K562 (cell line): Measurements from ENCODE around the gene CNNM3. TPM values are rescaled to one million over a fixed set of nuclear protein-coding genes. Genes with fewer than 3 reads are reported as not detected.

Source experiments
- ATAC-seq: fragments of 200-7000 bp; cut with Tn5 transposase; 3 replicates; pipeline ENCODE4 v1.9.1; 2020; ENCODE audit warnings: moderate library complexity
- BruUV-seq: library from RNA; stranded (reverse); fragments of 400-500 nt; replicated peaks from 2 replicates; lab custom pipeline; 2021; lab: Mats Ljungman, UMichigan
- CTCF ChIA-PET: fragments of 300-600 bp; formaldehyde crosslinking; extraction: SDS; loops from one replicate; lab custom pipeline; 2021; ENCODE audit warnings: low intra/inter-chr PET ratio; lab: Yijun Ruan, JAX
- POLR2A ChIA-PET: fragments of 300-600, 350-650 bp; sonication (Branson Sonifier 250); formaldehyde crosslinking; extraction: SDS; loops from one replicate; lab custom pipeline; 2021; ENCODE audit warnings: antibody characterized with exemption, inconsistent platforms; lab: Yijun Ruan, JAX
- DNase-seq, 4 experiments: peaks; one replicate each; pipeline versions ENCODE4 v3.0.0 to v3.0.0-alpha.2; 2011 to 2018; ENCODE audit warnings: low spot score in 3 of 4, mixed read lengths in 3 of 4; ENCODE audit errors: extremely low read depth in 1 of 4
- FAIRE-seq: peaks from 2 replicates; lab custom pipeline; 2011; peaks lifted over from hg19 to GRCh38; lab: Jason Lieb, UNC
- H2AFZ ChIP-seq: 2 replicates; pipeline ENCODE4 v1.6.0; 2011; ENCODE audit warnings: low read depth, low read length, control low read depth, inconsistent platforms
- H3K27ac ChIP-seq: fragments of 200-600 bp; 3 replicates; pipeline ENCODE4 v1.8.0; 2011; ENCODE audit warnings: low read depth, mild to moderate bottlenecking, control low read depth, inconsistent platforms, low read length, moderate library complexity, mixed read lengths; ENCODE audit errors: extremely low read depth
- H3K27me3 ChIP-seq, 2 experiments: fragments of 300-600 bp in 1 of 2; 2 replicates in 1 of 2; 3 replicates in 1 of 2; pipeline versions ENCODE4 v1.6.0 to v1.8.0; 2011; ENCODE audit warnings: inconsistent platforms in 2 of 2, low read length in 2 of 2, mild to moderate bottlenecking in 1 of 2, mixed read lengths in 1 of 2, moderate library complexity in 1 of 2; ENCODE audit not compliant: control insufficient read depth in 2 of 2, insufficient read depth in 2 of 2
- H3K36me3 ChIP-seq: fragments of 300-600 bp; 3 replicates; pipeline ENCODE4 v1.8.0; 2011; ENCODE audit warnings: mild to moderate bottlenecking, low read length, inconsistent platforms; ENCODE audit not compliant: control insufficient read depth, insufficient read depth
- H3K4me1 ChIP-seq, 2 experiments: fragments of 200-600 bp in 1 of 2; replicated peaks in 1 of 2; 2 replicates in 1 of 2; 3 replicates in 1 of 2; pipeline versions ENCODE4 v1.5.1 to v1.8.0; 2011; ENCODE audit warnings: inconsistent platforms in 2 of 2, low read length in 2 of 2, mild to moderate bottlenecking in 1 of 2, mixed read lengths in 1 of 2, moderate library complexity in 1 of 2; ENCODE audit not compliant: control insufficient read depth in 2 of 2, insufficient read depth in 2 of 2
- H3K4me2 ChIP-seq: 2 replicates; pipeline ENCODE4 v1.6.1; 2011; ENCODE audit warnings: low read length, control low read depth, inconsistent platforms, mixed read lengths; ENCODE audit not compliant: insufficient read depth
- H3K4me3 ChIP-seq: fragments of 200-600 bp; sonication (generic), shearing (Covaris generic); 2 replicates; pipeline ENCODE4 v1.5.1; 2016; ENCODE audit warnings: control low read depth, inconsistent platforms
- H3K79me2 ChIP-seq: fragments of 200-600 bp; 3 replicates; pipeline ENCODE4 v1.8.0; 2011; ENCODE audit warnings: low read length, inconsistent platforms; ENCODE audit not compliant: control insufficient read depth, insufficient read depth
- H3K9ac ChIP-seq, 2 experiments: 2 replicates each; pipeline versions ENCODE4 v1.6.0 to v1.6.1; 2011; ENCODE audit warnings: low read depth in 2 of 2, low read length in 2 of 2, control low read depth in 1 of 2, inconsistent platforms in 1 of 2, mild to moderate bottlenecking in 1 of 2, mixed read lengths in 1 of 2; ENCODE audit not compliant: insufficient read depth in 1 of 2
- H3K9me1 ChIP-seq: one replicate; pipeline ENCODE4 v1.6.0; 2011; ENCODE audit warnings: inconsistent platforms, mild to moderate bottlenecking, low read length, moderate library complexity; ENCODE audit not compliant: control insufficient read depth, insufficient read depth
- H3K9me3 ChIP-seq: replicated peaks from 2 replicates; pipeline ENCODE4 v1.5.1; 2011; ENCODE audit warnings: low read depth, low read length, inconsistent platforms; ENCODE audit not compliant: control insufficient read depth, insufficient read depth
- H4K20me1 ChIP-seq: replicated peaks from 2 replicates; pipeline ENCODE4 v1.6.1; 2011; ENCODE audit warnings: low read length, inconsistent platforms, mixed read lengths; ENCODE audit not compliant: control insufficient read depth, insufficient read depth
- ARID1B ChIP-seq: fragments of 450-650 bp; IDR thresholded peaks from 2 replicates; pipeline ENCODE4 v1.6.1; 2016; ENCODE audit warnings: antibody characterized with exemption, mild to moderate bottlenecking, inconsistent platforms
- CREB3 ChIP-seq: fragments of 450-650 bp; conservative IDR thresholded peaks from 2 replicates; pipeline ENCODE4 v1.6.1; 2016; ENCODE audit warnings: missing genetic modification characterization, low read depth, mild to moderate bottlenecking, missing compliant biosample characterization, moderate library complexity
- FOSL1 ChIP-seq: fragments of 200-800 bp; sonication (Bioruptor generic); conservative IDR thresholded peaks from 2 replicates; pipeline ENCODE4 v1.6.1; 2016; ENCODE audit warnings: missing genetic modification characterization, missing compliant biosample characterization
- HIVEP1 ChIP-seq: fragments of 250-450 bp; sonication (Bioruptor Pico); IDR thresholded peaks from 2 replicates; pipeline ENCODE4 v1.4.0; 2020; ENCODE audit warnings: mild to moderate bottlenecking
- HMG20B ChIP-seq: fragments of 250-450 bp; sonication (Bioruptor Pico); IDR thresholded peaks from 2 replicates; pipeline ENCODE4 v1.5.0; 2021; ENCODE audit warnings: mild to moderate bottlenecking
- ILF3 ChIP-seq: fragments of 450-650 bp; IDR thresholded peaks from 2 replicates; pipeline ENCODE4 v1.6.1; 2018; ENCODE audit warnings: antibody characterized with exemption, mild to moderate bottlenecking, moderate library complexity, borderline replicate concordance
- JUNB ChIP-seq: fragments of 450-650 bp; formaldehyde crosslinking; conservative IDR thresholded peaks from 2 replicates; pipeline ENCODE4 v1.4.0; 2020; ENCODE audit warnings: mild to moderate bottlenecking
- KAT2B ChIP-seq: IDR thresholded peaks from one replicate; pipeline ENCODE4 v1.6.1; 2012; ENCODE audit warnings: low read depth, mild to moderate bottlenecking, control low read depth, inconsistent platforms, low read length, moderate library complexity
- MTA1 ChIP-seq: fragments of 450-650 bp; IDR thresholded peaks from 2 replicates; pipeline ENCODE4 v1.6.1; 2017; ENCODE audit warnings: borderline replicate concordance
- NUFIP1 ChIP-seq: fragments of 450-650 bp; IDR thresholded peaks from 2 replicates; pipeline ENCODE4 v1.6.1; 2018; ENCODE audit not compliant: partially characterized antibody
- POLR2A ChIP-seq: fragments of 450-650 bp; conservative IDR thresholded peaks from 2 replicates; pipeline ENCODE4 v1.6.1; 2016
- POLR3A ChIP-seq: IDR thresholded peaks from 2 replicates; pipeline ENCODE4 v1.6.1; 2011; ENCODE audit warnings: borderline replicate concordance, mild to moderate bottlenecking, moderate library complexity; ENCODE audit not compliant: insufficient read length, insufficient read depth; ENCODE audit errors: extremely low read depth
- SAFB ChIP-seq: fragments of 200-400 bp; formaldehyde crosslinking; IDR thresholded peaks from 2 replicates; pipeline ENCODE4 v1.6.1; 2017; ENCODE audit warnings: low read depth, low read length, borderline replicate concordance
- SMC3 ChIP-seq: conservative IDR thresholded peaks from 2 replicates; pipeline ENCODE4 v1.6.1; 2011; ENCODE audit warnings: low read depth, low read length, improper control_type of control experiment; ENCODE audit not compliant: insufficient read depth
- ZNF589 ChIP-seq: fragments of 200-800 bp; sonication (Bioruptor generic); IDR thresholded peaks from 2 replicates; pipeline ENCODE4 v1.6.1; 2016; ENCODE audit warnings: low read depth, missing genetic modification characterization, missing compliant biosample characterization
- ZNF785 ChIP-seq: fragments of 250-450 bp; sonication (Bioruptor Pico); IDR thresholded peaks from 2 replicates; pipeline ENCODE4 v1.4.0; 2020; ENCODE audit warnings: mild to moderate bottlenecking
- WGBS: fragments of 100-300 bp; shearing (Covaris generic); methylation state at CpG from one replicate; pipeline ENCODE4 v1.1.6; 2016; ENCODE audit warnings: low coverage, mixed read lengths; ENCODE audit not compliant: insufficient coverage; ENCODE audit errors: missing lambda C conversion rate; 5-methylcytosine and 5-hydroxymethylcytosine counted together
- in situ Hi-C: fragments of 300-500 bp; cut with MboI; formaldehyde crosslinking; loops from 4 replicates; pipeline ENCODE4 v1.15.0; 2018; ENCODE audit warnings: inconsistent platforms, mixed read lengths
- intact Hi-C: fragments of 100-400 bp; cut with micrococcal nuclease; formaldehyde crosslinking; loops from 2 replicates; pipeline ENCODE4 v1.14.2; 2022
- polyA plus RNA-seq, 8 experiments: library from polyadenylated mRNA; depleted of rRNA in 4 of 8; stranded (reverse) in 5 of 8; unstranded in 3 of 8; fragments of >200 nt; fragmentation: Nextera tagmentation in 2 of 8; fragmentation: Illumina TruSeq in 1 of 8; extraction: Ambion mirVana in 2 of 8; extraction: Trizol in 1 of 8; gene quantifications; 2 replicates each; pipeline versions ENCODE4 v1.2.1 to v1.2.3, GENCODE V29; 2011 to 2014; ENCODE audit warnings: inconsistent platforms in 1 of 8, missing spikeins in 1 of 8
- total RNA-seq, 7 experiments: library from RNA; depleted of rRNA in 6 of 7; stranded (reverse); fragments of >200 nt in 6 of 7; fragmentation: Illumina TruSeq in 2 of 7; extraction: Trizol in 2 of 7; gene quantifications; 2 replicates each; pipeline versions ENCODE4 v1.2.1 to v1.2.3, GENCODE V29; 2011 to 2021; ENCODE audit warnings: low replicate concordance in 1 of 7

CNNM3 gene
- total and polyA plus RNA-seq, 9 of the 15 experiments (the other 6 are each of a cell fraction or from before 2014, with no cell fraction given), result 1.4 to 16.9 (median 6.5) TPM

- 0 out of 2 replicates have a peak, but pooled peaks cover 7% of the 10 kb centered on the region for H4K20me1 ChIP-seq
- no peak for TF ChIP-seq SMC3
- TF ChIP-seq ARID1B, result 0 out of 2 replicates have a peak, but pooled peaks have one; percentile 7
- 0 out of 3 replicates have a peak overlapping the region, but pooled peaks have one; percentile 17 for H3K27ac ChIP-seq
- in situ Hi-C loops (no loop called here), intact Hi-C loops (no loop called here)
- 11% methylated on average over 5 of the region's 5 CpGs for WGBS
- CTCF ChIA-PET, result no interaction called here
- POLR2A ChIA-PET, result interaction anchor here (0.6 to 1.6 kb wide), 3 partner anchors 8 to 66 kb away, joined by 3 to 4 read pairs (median 3); no protein-coding TSS in a partner anchor
- H3K9ac ChIP-seq, result peak overlapping the region in 1 of 2 experiments; percentile 86; a peak in 2 of 4 replicates
- no peaks in the 10 kb centered on the region for H3K9me3 ChIP-seq
- peak; percentile 64 for FAIRE-seq
- no peaks in the 10 kb centered on the region for H3K27me3 ChIP-seq
- peaks cover 9 to 11% of the 10 kb centered on the region in 2 experiments; a peak in 4 of 5 replicates for H3K4me1 ChIP-seq
- peak in 2 of 4 experiments; percentile 43 to 60 for DNase-seq
- H3K36me3 ChIP-seq, result peaks cover 85% of the 10 kb centered on the region
- no peak overlapping the region for H3K4me3 ChIP-seq
- ATAC-seq, result peak; percentile 67
- TSS peak; percentile 27 for BruUV-seq
- H2AFZ ChIP-seq, result no peak overlapping the region
- H3K9me1 ChIP-seq, result no peaks in the 10 kb centered on the region
- H3K4me2 ChIP-seq, result no peak overlapping the region; the same call in 1 of the 2 replicates
- no peaks in the 10 kb centered on the region for H3K79me2 ChIP-seq
These were observed 14.0 kb downstream of the CNNM3 start for GRCh38 chr2:96830044-96830562.

DNA sequence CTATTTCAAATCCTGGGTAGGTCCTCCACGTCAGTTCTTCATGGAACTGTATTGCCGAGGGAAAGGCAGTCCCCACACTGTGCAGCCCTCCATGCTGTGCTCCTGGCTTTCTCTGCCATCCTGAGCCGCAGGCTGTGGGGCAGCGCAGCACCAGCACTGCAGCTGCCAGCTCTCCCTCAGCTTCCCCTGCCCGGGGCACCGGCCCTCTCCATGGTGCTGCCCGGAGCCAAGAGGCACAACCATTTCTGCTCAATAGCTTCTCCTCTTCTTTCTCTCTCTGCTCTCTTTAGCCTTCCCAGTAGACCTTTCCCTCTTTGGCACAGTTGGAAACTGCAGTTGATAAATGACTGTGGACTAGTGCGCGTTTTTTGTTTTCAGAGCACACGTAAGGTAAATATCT, 15.6 kb downstream of the CNNM3 start:
- in situ Hi-C loops, result no loop called here
- intact Hi-C loops, result no loop called here
- H3K27ac ChIP-seq, result no peak overlapping the region
- H3K4me2 ChIP-seq, result no peak overlapping the region
- no peaks in the 10 kb centered on the region for H3K79me2 ChIP-seq
- no peak overlapping the region for H3K4me3 ChIP-seq
- no peaks in the 10 kb centered on the region for H3K27me3 ChIP-seq
- FAIRE-seq (no peak), DNase-seq (no peak), ATAC-seq (no peak)
- POLR2A ChIA-PET, result interaction anchor here (0.6 to 1.3 kb wide), 4 partner anchors 9 to 26 kb away, joined by 3 to 4 read pairs (median 3); partner anchors contain the start of genes ANKRD23 and ANKRD39
- H2AFZ ChIP-seq, result no peak overlapping the region
- 0 out of 2 replicates have a peak, but pooled peaks cover 7% of the 10 kb centered on the region for H4K20me1 ChIP-seq
- WGBS, result 96% methylated on average over 10 of the region's 10 CpGs
- no TSS peak for BruUV-seq
- no peak overlapping the region for H3K9ac ChIP-seq
- H3K4me1 ChIP-seq, result peaks cover 9 to 11% of the 10 kb centered on the region in 2 experiments; a peak in 4 of 5 replicates
- no peaks in the 10 kb centered on the region for H3K9me1 ChIP-seq
- peaks cover 76% of the 10 kb centered on the region for H3K36me3 ChIP-seq
- H3K9me3 ChIP-seq, result no peaks in the 10 kb centered on the region
- CTCF ChIA-PET, result interaction anchor here (0.6 kb wide), 1 partner anchor 1600 kb away, joined by 3 read pairs; no protein-coding TSS in a partner anchor
- TF ChIP-seq CREB3 (tag), result no peak
- TF ChIP-seq NUFIP1, result no peak
- TF ChIP-seq MTA1, result no peak
- TF ChIP-seq SAFB, result no peak
- TF ChIP-seq POLR2A, result 0 out of 2 replicates have a peak, but pooled peaks have one; percentile 7
- no peak for TF ChIP-seq JUNB
- TF ChIP-seq FOSL1 (tag), result no peak
- TF ChIP-seq HMG20B (CRISPR knock-in tag), result no peak
- TF ChIP-seq ZNF589, result no peak
- TF ChIP-seq KAT2B, result no peak
- TF ChIP-seq ZNF785 (CRISPR knock-in tag), result no peak
- no peak for TF ChIP-seq ILF3
- no peak for TF ChIP-seq HIVEP1 (CRISPR knock-in tag)
- no peak for TF ChIP-seq POLR3A
